Fibroblast of lung (primary cell): Measurements from ENCODE around the gene CCDC148. TPM values are rescaled to one million over a fixed set of nuclear protein-coding genes. Genes with fewer than 3 reads are reported as not detected.

Experiments used
- DNase-seq, 2 donors: peaks; one replicate each; pipeline versions ENCODE4 v3.0.0 to v3.0.0-alpha.2; 2010; ENCODE audit warnings: low read depth in 2 of 2
- H2AFZ ChIP-seq: 2 replicates; pipeline ENCODE4 v1.5.1; 2012; ENCODE audit warnings: low read length, control low read depth, inconsistent platforms
- H3K27ac ChIP-seq: 2 replicates; pipeline ENCODE4 v1.5.1; 2011; ENCODE audit warnings: low read length, control low read depth; ENCODE audit not compliant: insufficient read depth
- H3K27me3 ChIP-seq: 2 replicates; pipeline ENCODE4 v1.5.1; 2011; ENCODE audit warnings: mild to moderate bottlenecking, low read length; ENCODE audit not compliant: control insufficient read depth, insufficient read depth
- H3K36me3 ChIP-seq: 2 replicates; pipeline ENCODE4 v1.5.1; 2011; ENCODE audit warnings: low read length; ENCODE audit not compliant: control insufficient read depth, insufficient read depth
- H3K4me1 ChIP-seq: 2 replicates; pipeline ENCODE4 v1.5.1; 2011; ENCODE audit warnings: low read length; ENCODE audit not compliant: control insufficient read depth, insufficient read depth; ENCODE audit errors: extremely low read depth
- H3K4me2 ChIP-seq: 2 replicates; pipeline ENCODE4 v1.5.1; 2011; ENCODE audit warnings: low read length, control low read depth; ENCODE audit not compliant: insufficient read depth; ENCODE audit errors: extremely low read depth
- H3K4me3 ChIP-seq, 4 experiments: fragments of 200-600 bp in 1 of 4; sonication (generic) in 1 of 4; replicated peaks in 1 of 4; 2 replicates each; pipeline ENCODE4 v1.5.1; 2011 to 2016; ENCODE audit warnings: low read length in 4 of 4, low read depth in 3 of 4, mild to moderate bottlenecking in 3 of 4, control low read depth in 2 of 4, inconsistent platforms in 1 of 4, mixed read lengths in 1 of 4; ENCODE audit not compliant: insufficient read depth in 1 of 4; ENCODE audit errors: control extremely low read depth in 1 of 4
- H3K79me2 ChIP-seq: 2 replicates; pipeline ENCODE4 v1.5.1; 2012; ENCODE audit warnings: mild to moderate bottlenecking, low read length, inconsistent platforms; ENCODE audit not compliant: control insufficient read depth, insufficient read depth
- H3K9ac ChIP-seq: 2 replicates; pipeline ENCODE4 v1.5.1; 2011; ENCODE audit warnings: mild to moderate bottlenecking, low read length, control low read depth; ENCODE audit not compliant: insufficient read depth
- H3K9me3 ChIP-seq: 2 replicates; pipeline ENCODE4 v1.5.1; 2012; ENCODE audit warnings: low read depth, low read length; ENCODE audit not compliant: control insufficient read depth, insufficient read depth
- H4K20me1 ChIP-seq: 2 replicates; pipeline ENCODE4 v1.5.1; 2011; ENCODE audit warnings: low read length; ENCODE audit not compliant: control insufficient read depth, insufficient read depth; ENCODE audit errors: extremely low read depth
- CTCF ChIP-seq, 2 donors: IDR thresholded peaks in 1 of 2; conservative IDR thresholded peaks in 1 of 2; 1 replicate in 1 of 2; 2 replicates in 1 of 2; pipeline ENCODE4 v1.5.1; 2011 to 2012; ENCODE audit warnings: low read length in 2 of 2, control low read depth in 1 of 2, inconsistent platforms in 1 of 2, low read depth in 1 of 2, mild to moderate bottlenecking in 1 of 2
- EZH2 ChIP-seq: IDR thresholded peaks from 2 replicates; pipeline ENCODE4 v1.5.1; 2012; ENCODE audit warnings: low read length, control low read depth, mild to moderate bottlenecking; ENCODE audit errors: missing control alignments
- polyA plus RNA-seq, 2 donors: library from polyadenylated mRNA; depleted of rRNA in 1 of 2; stranded (reverse) in 1 of 2; unstranded in 1 of 2; fragments of >200 nt; gene quantifications; 2 replicates each; pipeline ENCODE4 v1.2.1, GENCODE V29; 2011 to 2012; ENCODE audit warnings: missing spikeins in 1 of 2
- total RNA-seq: library from RNA; depleted of rRNA; stranded (reverse); fragments of >200 nt; gene quantifications from 2 replicates; pipeline ENCODE4 v1.2.1, GENCODE V29; 2014

The CCDC148 gene
- total and polyA plus RNA-seq, 2 donors (not counting 1 experiment from before 2014, with no cell fraction given): 1.2 TPM

- no peak overlapping the region for H2AFZ ChIP-seq
- no peak overlapping the region for H3K4me2 ChIP-seq
- no peaks in the 10 kb centered on the region for H4K20me1 ChIP-seq
- H3K36me3 ChIP-seq: no peaks in the 10 kb centered on the region
- TF ChIP-seq EZH2 (no peak), CTCF (conservative IDR thresholded peaks at IDR 0.05 in 1 of 2, IDR thresholded peaks at IDR 0.05 in 1 of 2; ENCODE audit: low read depth in 1 of 2, low read length in 2 of 2) (no peak)
- H3K27ac ChIP-seq: no peak overlapping the region
- H3K4me1 ChIP-seq: no peaks in the 10 kb centered on the region
- H3K4me3 ChIP-seq: no peak overlapping the region
- no peaks in the 10 kb centered on the region for H3K9me3 ChIP-seq
- H3K9ac ChIP-seq: no peak overlapping the region
- no peak for DNase-seq
- H3K27me3 ChIP-seq: no peaks in the 10 kb centered on the region
- no peaks in the 10 kb centered on the region for H3K79me2 ChIP-seq
These were observed 130.7 kb downstream of the CCDC148 start for GRCh38 chr2:158325782-158326340.

- Histone ChIP-seq H3K27ac (no peak overlapping the region), H3K36me3 (no peaks in the 10 kb centered on the region), H3K9me3 (no peaks in the 10 kb centered on the region), H3K4me2 (no peak overlapping the region), H4K20me1 (no peaks in the 10 kb centered on the region), H3K9ac (no peak overlapping the region), H3K27me3 (no peaks in the 10 kb centered on the region), H3K4me1 (no peaks in the 10 kb centered on the region), H2AFZ (no peak overlapping the region), H3K4me3 (no peak overlapping the region), H3K79me2 (no peaks in the 10 kb centered on the region)
- TF ChIP-seq CTCF (conservative IDR thresholded peaks at IDR 0.05 in 1 of 2, IDR thresholded peaks at IDR 0.05 in 1 of 2; ENCODE audit: low read depth in 1 of 2, low read length in 2 of 2): no peak
- TF ChIP-seq EZH2: no peak
- DNase-seq: peak; percentile 8 to 86
These were observed 131.3 kb downstream of the CCDC148 start for GRCh38 chr2:158325031-158325781.

- Histone ChIP-seq H3K79me2 (no peaks in the 10 kb centered on the region), H4K20me1 (no peaks in the 10 kb centered on the region), H3K9me3 (no peaks in the 10 kb centered on the region), H3K36me3 (no peaks in the 10 kb centered on the region), H3K4me1 (no peaks in the 10 kb centered on the region), H3K4me3 (no peak overlapping the region), H3K4me2 (no peak overlapping the region), H3K27me3 (no peaks in the 10 kb centered on the region), H2AFZ (no peak overlapping the region), H3K27ac (no peak overlapping the region), H3K9ac (no peak overlapping the region)
- DNase-seq: no peak
- no peak for TF ChIP-seq EZH2
- TF ChIP-seq CTCF (conservative IDR thresholded peaks at IDR 0.05 in 1 of 2, IDR thresholded peaks at IDR 0.05 in 1 of 2; ENCODE audit: low read depth in 1 of 2, low read length in 2 of 2): no peak
These were observed 133.2 kb downstream of the CCDC148 start for GRCh38 chr2:158323381-158323780.
